K562 (cell line): ENCODE results near the gene UMAD1.

Experiments used
- PHTF2 ChIP-seq: fragments of 250-450 bp; sonication (Bioruptor Pico); IDR thresholded peaks from 2 replicates; pipeline ENCODE4 v1.5.0; 2021; ENCODE audit warnings: mild to moderate bottlenecking
- SMARCB1 ChIP-seq: IDR thresholded peaks from 2 replicates; pipeline ENCODE4 v1.6.1; 2011; ENCODE audit warnings: improper control_type of control experiment, low read depth; ENCODE audit not compliant: insufficient read length
- SMC3 ChIP-seq: conservative IDR thresholded peaks from 2 replicates; pipeline ENCODE4 v1.6.1; 2011; ENCODE audit warnings: low read depth, low read length, improper control_type of control experiment; ENCODE audit not compliant: insufficient read depth
- ZNF121 ChIP-seq: sonication (generic); formaldehyde crosslinking; conservative IDR thresholded peaks from 2 replicates; pipeline ENCODE4 v1.8.0; 2022; ENCODE audit warnings: missing genetic modification reagents
- TF ChIP-seq, protein P1 (sequence below), 3 experiments: IDR thresholded peaks in 2 of 3; conservative IDR thresholded peaks in 1 of 3; 2 replicates each; pipeline ENCODE4 v1.5.1; 2011 to 2012; ENCODE audit warnings: low read length in 3 of 3, mild to moderate bottlenecking in 3 of 3, control low read depth in 2 of 3, improper control_type of control experiment in 1 of 3, inconsistent platforms in 1 of 3, low read depth in 1 of 3, mixed read lengths in 1 of 3, moderate library complexity in 1 of 3; ENCODE audit not compliant: insufficient read depth in 2 of 3
- TF ChIP-seq, protein P2 (sequence below): sonication (generic); formaldehyde crosslinking; IDR thresholded peaks from 2 replicates; pipeline ENCODE4 v1.8.1; 2023; ENCODE audit warnings: mild to moderate bottlenecking, missing genetic modification reagents

DNA sequence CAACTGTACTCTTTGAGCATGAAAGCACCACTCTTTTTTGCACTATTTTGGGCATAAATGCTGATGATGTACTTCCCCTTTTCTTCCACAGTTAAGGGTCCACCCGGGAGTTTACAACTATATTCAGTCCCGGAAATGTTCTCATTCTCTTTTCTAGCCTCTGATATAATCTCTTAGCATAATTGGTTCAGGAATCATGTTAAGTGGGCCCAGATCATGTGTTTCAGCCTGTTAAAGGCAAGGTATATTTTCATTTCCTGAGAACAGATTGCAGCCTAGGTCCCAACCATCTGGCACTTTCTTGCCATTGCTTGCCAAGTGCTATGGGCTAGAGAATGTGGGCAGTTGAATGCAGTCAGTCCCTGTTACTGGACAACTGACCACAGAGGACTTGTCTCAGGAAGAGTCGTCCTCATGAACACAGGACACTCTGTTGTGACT lies 216.6 kb downstream of the UMAD1 start:
- TF ChIP-seq, protein P1, sequence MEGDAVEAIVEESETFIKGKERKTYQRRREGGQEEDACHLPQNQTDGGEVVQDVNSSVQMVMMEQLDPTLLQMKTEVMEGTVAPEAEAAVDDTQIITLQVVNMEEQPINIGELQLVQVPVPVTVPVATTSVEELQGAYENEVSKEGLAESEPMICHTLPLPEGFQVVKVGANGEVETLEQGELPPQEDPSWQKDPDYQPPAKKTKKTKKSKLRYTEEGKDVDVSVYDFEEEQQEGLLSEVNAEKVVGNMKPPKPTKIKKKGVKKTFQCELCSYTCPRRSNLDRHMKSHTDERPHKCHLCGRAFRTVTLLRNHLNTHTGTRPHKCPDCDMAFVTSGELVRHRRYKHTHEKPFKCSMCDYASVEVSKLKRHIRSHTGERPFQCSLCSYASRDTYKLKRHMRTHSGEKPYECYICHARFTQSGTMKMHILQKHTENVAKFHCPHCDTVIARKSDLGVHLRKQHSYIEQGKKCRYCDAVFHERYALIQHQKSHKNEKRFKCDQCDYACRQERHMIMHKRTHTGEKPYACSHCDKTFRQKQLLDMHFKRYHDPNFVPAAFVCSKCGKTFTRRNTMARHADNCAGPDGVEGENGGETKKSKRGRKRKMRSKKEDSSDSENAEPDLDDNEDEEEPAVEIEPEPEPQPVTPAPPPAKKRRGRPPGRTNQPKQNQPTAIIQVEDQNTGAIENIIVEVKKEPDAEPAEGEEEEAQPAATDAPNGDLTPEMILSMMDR (IDR thresholded peaks at IDR 0.05 in 2 of 3, conservative IDR thresholded peaks at IDR 0.05 in 1 of 3; ENCODE audit: insufficient read depth in 2 of 3, low read depth in 1 of 3, low read length in 3 of 3): no peak
- TF ChIP-seq PHTF2 (CRISPR knock-in tag): no peak
- TF ChIP-seq, protein P2, sequence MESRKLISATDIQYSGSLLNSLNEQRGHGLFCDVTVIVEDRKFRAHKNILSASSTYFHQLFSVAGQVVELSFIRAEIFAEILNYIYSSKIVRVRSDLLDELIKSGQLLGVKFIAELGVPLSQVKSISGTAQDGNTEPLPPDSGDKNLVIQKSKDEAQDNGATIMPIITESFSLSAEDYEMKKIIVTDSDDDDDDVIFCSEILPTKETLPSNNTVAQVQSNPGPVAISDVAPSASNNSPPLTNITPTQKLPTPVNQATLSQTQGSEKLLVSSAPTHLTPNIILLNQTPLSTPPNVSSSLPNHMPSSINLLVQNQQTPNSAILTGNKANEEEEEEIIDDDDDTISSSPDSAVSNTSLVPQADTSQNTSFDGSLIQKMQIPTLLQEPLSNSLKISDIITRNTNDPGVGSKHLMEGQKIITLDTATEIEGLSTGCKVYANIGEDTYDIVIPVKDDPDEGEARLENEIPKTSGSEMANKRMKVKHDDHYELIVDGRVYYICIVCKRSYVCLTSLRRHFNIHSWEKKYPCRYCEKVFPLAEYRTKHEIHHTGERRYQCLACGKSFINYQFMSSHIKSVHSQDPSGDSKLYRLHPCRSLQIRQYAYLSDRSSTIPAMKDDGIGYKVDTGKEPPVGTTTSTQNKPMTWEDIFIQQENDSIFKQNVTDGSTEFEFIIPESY (CRISPR knock-in tag): no peak
- TF ChIP-seq SMC3: no peak
- no peak for TF ChIP-seq ZNF121 (CRISPR knock-in tag)
- no peak for TF ChIP-seq SMARCB1
